WI38 (cell line): Measurements from ENCODE around the gene MAMLD1.

Experiments
- H3K4me3 ChIP-seq: 2 replicates; pipeline ENCODE4 v1.5.1; 2011; ENCODE audit warnings: low read depth, mild to moderate bottlenecking, control low read depth, low read length
- CTCF ChIP-seq: IDR thresholded peaks from 2 replicates; pipeline ENCODE4 v1.5.1; 2012; ENCODE audit warnings: low read depth, mild to moderate bottlenecking, control low read depth, low read length

MAMLD1 gene

GRCh38 chrX:150456466-150456865 lies 93.3 kb downstream of the MAMLD1 start:
- H3K4me3 ChIP-seq = no peak overlapping the region
- TF ChIP-seq CTCF = no peak

GRCh38 chrX:150456941-150457340 lies 93.8 kb downstream of the MAMLD1 start:
- H3K4me3 ChIP-seq = no peak overlapping the region
- no peak for TF ChIP-seq CTCF

GRCh38 chrX:150459196-150459595 lies 96.1 kb downstream of the MAMLD1 start:
- no peak overlapping the region for H3K4me3 ChIP-seq
- TF ChIP-seq CTCF = no peak

- TF ChIP-seq CTCF = no peak
Measured at GRCh38 chrX:150460063-150460462, 96.9 kb downstream of the MAMLD1 start.

GRCh38 chrX:150460781-150461180 lies 97.7 kb downstream of the MAMLD1 start:
- TF ChIP-seq CTCF = no peak
- H3K4me3 ChIP-seq = no peak overlapping the region

More at GRCh38 chrX:150460063-150460462, 96.9 kb downstream of the MAMLD1 start:
- H3K4me3 ChIP-seq = no peak overlapping the region

- H3K4me3 ChIP-seq = no peak overlapping the region
- TF ChIP-seq CTCF = no peak
Measured at GRCh38 chrX:150463566-150463965, 100.4 kb downstream of the MAMLD1 start.

- no peak for TF ChIP-seq CTCF
- H3K4me3 ChIP-seq = no peak overlapping the region
Measured at GRCh38 chrX:150464001-150464400, 100.9 kb downstream of the MAMLD1 start.
